Uterus (tissue), 4 donors: Measurements from ENCODE around the gene CAPS. TPM values are rescaled to one million over a fixed set of nuclear protein-coding genes. Genes with fewer than 3 reads are reported as not detected.

Experiments
- DNase-seq, 2 donors: peaks; one replicate each; pipeline ENCODE4 v3.0.0-alpha.2; 2019 to 2020
- H3K27ac ChIP-seq, 2 donors: fragments of 200-600 bp; sonication (generic); 1 replicate in 1 of 2; 2 replicates in 1 of 2; pipeline ENCODE4 v1.5.1; 2016 to 2018
- H3K27me3 ChIP-seq, 2 donors: fragments of 200-600 bp; sonication (generic); one replicate each; pipeline ENCODE4 v1.5.1; 2018 to 2019; ENCODE audit warnings: control low read depth in 1 of 2
- H3K36me3 ChIP-seq, 2 donors: fragments of 200-600 bp; sonication (generic); one replicate each; pipeline ENCODE4 v1.5.1; 2019; ENCODE audit warnings: control low read depth in 1 of 2
- H3K4me1 ChIP-seq, 2 donors: fragments of 200-600 bp; sonication (generic); one replicate each; pipeline ENCODE4 v1.5.1; 2018 to 2019; ENCODE audit warnings: control low read depth in 1 of 2
- H3K4me3 ChIP-seq, 2 donors: fragments of 200-600 bp; sonication (generic); 1 replicate in 1 of 2; 2 replicates in 1 of 2; pipeline ENCODE4 v1.5.1; 2018 to 2019; ENCODE audit warnings: mild to moderate bottlenecking in 1 of 2
- H3K9me3 ChIP-seq, 2 donors: fragments of 200-600 bp; sonication (generic); one replicate each; pipeline ENCODE4 v1.5.1; 2019; ENCODE audit warnings: control low read depth in 1 of 2
- POLR2A ChIP-seq, 2 donors: fragments of 450-650 bp; IDR thresholded peaks; one replicate each; pipeline ENCODE4 v1.6.1; 2016; ENCODE audit warnings: antibody characterized with exemption in 2 of 2, mild to moderate bottlenecking in 1 of 2, moderate library complexity in 1 of 2
- intact Hi-C: fragments of 100-400 bp; cut with DNase I; formaldehyde crosslinking; loops from one replicate; pipeline ENCODE4 v1.15.1; 2023; ENCODE audit warnings: low total_unique reads
- total RNA-seq, 4 donors: library from RNA; depleted of rRNA in 3 of 4; stranded (reverse); fragments of >200 nt in 3 of 4; gene quantifications; one replicate each; pipeline versions ENCODE4 v1.1.0 to v1.2.4, GENCODE V29; 2014 to 2023
- TF ChIP-seq, protein P1 (sequence below), 4 experiments: fragments of 200-600 bp in 2 of 4; fragments of 450-650 bp in 2 of 4; sonication (generic) in 2 of 4; IDR thresholded peaks; one replicate each; pipeline ENCODE4 v1.5.1; 2016 to 2019; ENCODE audit warnings: antibody characterized with exemption in 4 of 4, mild to moderate bottlenecking in 2 of 4, moderate library complexity in 1 of 4
- donor health status: DM: yes; HTN: yes; CAD: no.

CAPS gene
- total RNA-seq = 10 to 100 TPM in 3 of 4 donors, 1 to 10 TPM in 1; 2.0 to 48.7 (median 12.4) TPM

DNA sequence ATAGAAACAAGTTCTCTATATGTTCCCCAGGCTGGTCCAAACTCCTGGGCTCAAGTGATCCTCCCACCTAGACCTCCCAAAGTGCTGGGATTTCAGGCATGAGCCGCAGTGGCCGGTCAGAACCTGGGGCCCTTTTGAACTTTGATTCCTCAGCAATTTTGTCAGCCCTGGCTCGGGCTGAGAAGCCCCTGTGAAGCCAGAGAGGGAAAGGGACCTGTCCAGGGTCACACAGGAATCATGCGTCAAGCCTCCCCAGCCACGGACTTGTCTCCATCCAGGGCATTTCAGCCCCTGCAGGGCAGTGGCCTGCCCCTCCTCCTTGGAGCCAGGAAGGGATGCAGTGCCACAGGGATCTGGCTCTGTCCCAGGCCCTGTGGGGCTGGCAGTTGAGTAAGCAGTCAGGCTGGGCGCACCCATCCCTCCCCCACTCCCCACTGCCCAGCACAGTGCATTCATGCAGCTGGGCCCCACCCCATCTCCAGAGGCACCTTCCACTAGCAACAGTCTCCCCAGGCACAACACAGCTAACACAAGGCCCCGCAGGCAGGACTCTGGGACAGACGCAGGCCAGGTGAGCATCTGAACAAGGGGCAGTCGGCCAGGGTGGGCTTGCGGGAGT lies at the start of gene CAPS:
Gene CAPS, plus strand, starts transcription at position 516 of the 619 bp plus-strand sequence. CDS start 153 bp downstream, outside the sequence.
- intact Hi-C loops = no loop called here
- H3K4me1 ChIP-seq = no peaks in the 10 kb centered on the region
- H3K4me3 ChIP-seq = no peak within 1 kb of the TSS
- no peaks in the 10 kb centered on the region for H3K27me3 ChIP-seq
- no peaks in the 10 kb centered on the region for H3K9me3 ChIP-seq
- DNase-seq = no peak
- H3K36me3 ChIP-seq = no peaks in the 10 kb centered on the region
- no peak for TF ChIP-seq POLR2A (IDR thresholded peaks at IDR 0.05)
- TF ChIP-seq, protein P1, sequence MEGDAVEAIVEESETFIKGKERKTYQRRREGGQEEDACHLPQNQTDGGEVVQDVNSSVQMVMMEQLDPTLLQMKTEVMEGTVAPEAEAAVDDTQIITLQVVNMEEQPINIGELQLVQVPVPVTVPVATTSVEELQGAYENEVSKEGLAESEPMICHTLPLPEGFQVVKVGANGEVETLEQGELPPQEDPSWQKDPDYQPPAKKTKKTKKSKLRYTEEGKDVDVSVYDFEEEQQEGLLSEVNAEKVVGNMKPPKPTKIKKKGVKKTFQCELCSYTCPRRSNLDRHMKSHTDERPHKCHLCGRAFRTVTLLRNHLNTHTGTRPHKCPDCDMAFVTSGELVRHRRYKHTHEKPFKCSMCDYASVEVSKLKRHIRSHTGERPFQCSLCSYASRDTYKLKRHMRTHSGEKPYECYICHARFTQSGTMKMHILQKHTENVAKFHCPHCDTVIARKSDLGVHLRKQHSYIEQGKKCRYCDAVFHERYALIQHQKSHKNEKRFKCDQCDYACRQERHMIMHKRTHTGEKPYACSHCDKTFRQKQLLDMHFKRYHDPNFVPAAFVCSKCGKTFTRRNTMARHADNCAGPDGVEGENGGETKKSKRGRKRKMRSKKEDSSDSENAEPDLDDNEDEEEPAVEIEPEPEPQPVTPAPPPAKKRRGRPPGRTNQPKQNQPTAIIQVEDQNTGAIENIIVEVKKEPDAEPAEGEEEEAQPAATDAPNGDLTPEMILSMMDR (IDR thresholded peaks at IDR 0.05) = no peak
- no peak within 1 kb of the TSS for H3K27ac ChIP-seq

- H3K9me3 ChIP-seq = no peaks in the 10 kb centered on the region
- H3K4me1 ChIP-seq = no peaks in the 10 kb centered on the region
- intact Hi-C loops = no loop called here
- no peak for DNase-seq
- no peak overlapping the region for H3K4me3 ChIP-seq
- no peaks in the 10 kb centered on the region for H3K27me3 ChIP-seq
- no peak for TF ChIP-seq POLR2A (IDR thresholded peaks at IDR 0.05)
- TF ChIP-seq, protein P1 (IDR thresholded peaks at IDR 0.05) = peak in 1 of 4 experiments; percentile 5
- no peaks in the 10 kb centered on the region for H3K36me3 ChIP-seq
- H3K27ac ChIP-seq = no peak overlapping the region
Observed at GRCh38 chr19:5864725-5865486, 49.1 kb upstream of the CAPS start.

DNA sequence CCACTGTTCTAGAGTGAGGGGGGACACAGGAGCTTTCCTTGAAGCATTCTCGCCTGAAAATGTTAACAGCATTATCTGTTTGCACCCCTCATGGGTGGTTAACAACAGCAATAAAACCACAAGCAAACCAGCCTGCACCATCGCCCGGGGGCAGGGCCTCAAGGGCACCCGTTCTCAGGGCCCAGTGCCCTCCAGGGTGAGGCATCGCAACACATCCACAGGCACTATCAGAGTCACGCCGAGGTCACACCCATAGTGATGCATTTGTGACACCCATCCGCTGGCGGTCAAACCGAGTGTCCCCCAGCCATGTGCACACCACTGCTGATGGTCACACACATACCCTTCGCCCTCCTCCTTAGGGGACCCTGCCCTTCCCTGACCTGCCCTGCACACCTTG lies 48.3 kb upstream of the CAPS start:
- H3K27ac ChIP-seq = no peak overlapping the region
- TF ChIP-seq, protein P1 (IDR thresholded peaks at IDR 0.05) = no peak
- no peak for TF ChIP-seq POLR2A (IDR thresholded peaks at IDR 0.05)
- H3K4me1 ChIP-seq = no peaks in the 10 kb centered on the region
- H3K36me3 ChIP-seq = no peaks in the 10 kb centered on the region
- DNase-seq = no peak
- H3K27me3 ChIP-seq = no peaks in the 10 kb centered on the region
- H3K9me3 ChIP-seq = no peaks in the 10 kb centered on the region
- H3K4me3 ChIP-seq = no peak overlapping the region
- intact Hi-C loops = no loop called here

DNA sequence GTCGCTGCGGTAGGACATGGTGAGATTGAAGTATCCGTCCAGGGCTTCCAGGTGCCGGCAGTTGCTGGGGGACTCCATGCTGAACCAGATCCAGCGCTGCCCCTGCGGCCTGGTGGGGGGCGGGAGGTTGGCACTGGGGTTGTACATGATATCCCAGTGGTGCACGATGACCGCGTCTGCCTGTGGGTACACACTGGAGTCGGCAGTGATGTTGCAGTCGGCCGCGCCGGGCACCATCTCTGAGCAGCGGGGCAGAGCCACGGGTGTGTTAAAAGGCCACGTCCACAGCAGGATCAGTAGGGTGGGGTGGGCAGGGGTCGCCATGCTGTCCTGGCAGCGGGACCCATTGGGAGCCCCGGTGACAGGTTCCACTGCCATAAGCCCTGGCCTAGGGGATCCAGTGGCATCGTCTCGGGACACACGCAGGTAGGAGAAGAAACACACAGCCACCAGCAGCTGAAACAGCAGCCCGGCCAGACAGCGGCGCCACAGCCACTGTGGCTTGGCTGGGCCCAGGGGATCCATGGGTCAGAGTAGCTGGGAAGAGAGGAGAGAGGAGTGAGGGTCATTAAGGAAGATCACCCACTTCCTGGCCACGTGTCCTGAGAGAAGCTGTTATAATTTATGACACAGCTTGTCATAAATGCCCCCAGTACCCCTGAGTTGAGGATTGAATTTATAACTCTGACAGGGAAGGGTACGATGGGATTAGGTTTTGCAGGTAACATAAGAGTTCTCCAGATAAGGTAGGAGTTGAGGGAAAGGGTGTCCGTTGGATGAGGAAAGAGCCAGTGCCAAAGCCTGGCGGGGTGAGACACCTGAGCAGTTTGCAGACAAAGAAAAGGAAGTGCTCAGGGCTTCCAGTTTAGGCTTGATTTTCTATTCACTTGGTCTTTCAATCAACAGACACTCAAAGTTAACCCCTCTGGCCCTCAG lies 46.6 kb upstream of the CAPS start:
- no peak for DNase-seq
- H3K27ac ChIP-seq = no peak overlapping the region
- intact Hi-C loops = no loop called here
- H3K4me3 ChIP-seq = no peak overlapping the region
- no peaks in the 10 kb centered on the region for H3K27me3 ChIP-seq
- TF ChIP-seq, protein P1 (IDR thresholded peaks at IDR 0.05) = no peak
- no peak for TF ChIP-seq POLR2A (IDR thresholded peaks at IDR 0.05)
- no peaks in the 10 kb centered on the region for H3K4me1 ChIP-seq
- no peaks in the 10 kb centered on the region for H3K36me3 ChIP-seq
- H3K9me3 ChIP-seq = no peaks in the 10 kb centered on the region
